Ishikawa (cell line): Measurements from ENCODE around the gene REPIN1.
A peak's percentile ranks its signal among the peaks of the same experiment; 100 is the strongest.

Experiments used
- CEBPB ChIP-seq: IDR thresholded peaks from 2 replicates; pipeline ENCODE4 v1.6.1; 2012
- CREB1 ChIP-seq: IDR thresholded peaks from 2 replicates; pipeline ENCODE4 v1.6.1; 2012; ENCODE audit warnings: low read depth
- EGR1 ChIP-seq: IDR thresholded peaks from 2 replicates; pipeline ENCODE4 v1.6.1; 2012
- EP300 ChIP-seq: IDR thresholded peaks from 2 replicates; pipeline ENCODE4 v1.6.1; 2012; ENCODE audit warnings: borderline replicate concordance
- FOXM1 ChIP-seq: IDR thresholded peaks from 2 replicates; pipeline ENCODE4 v1.6.1; 2012; ENCODE audit warnings: low read depth, borderline replicate concordance
- NFIC ChIP-seq: IDR thresholded peaks from 2 replicates; pipeline ENCODE4 v1.6.1; 2012
- RAD21 ChIP-seq: IDR thresholded peaks from 2 replicates; pipeline ENCODE4 v1.6.1; 2012; ENCODE audit warnings: low read depth
- REST ChIP-seq: IDR thresholded peaks from 2 replicates; pipeline ENCODE4 v1.6.1; 2012; ENCODE audit warnings: low read depth, mild to moderate bottlenecking
- TAF1 ChIP-seq: IDR thresholded peaks from 2 replicates; pipeline ENCODE4 v1.6.1; 2012; ENCODE audit warnings: low read depth, mild to moderate bottlenecking
- TEAD4 ChIP-seq: IDR thresholded peaks from 2 replicates; pipeline ENCODE4 v1.6.1; 2012
- USF1 ChIP-seq: IDR thresholded peaks from 2 replicates; pipeline ENCODE4 v1.6.1; 2012
- YY1 ChIP-seq: IDR thresholded peaks from 2 replicates; pipeline ENCODE4 v1.6.1; 2012; ENCODE audit warnings: low read depth
- ZBTB7A ChIP-seq: IDR thresholded peaks from 2 replicates; pipeline ENCODE4 v1.6.1; 2012; ENCODE audit warnings: low read depth
- TF ChIP-seq, protein P1 (sequence below): IDR thresholded peaks from 2 replicates; pipeline ENCODE4 v1.6.1; 2012

The REPIN1 gene

DNA sequence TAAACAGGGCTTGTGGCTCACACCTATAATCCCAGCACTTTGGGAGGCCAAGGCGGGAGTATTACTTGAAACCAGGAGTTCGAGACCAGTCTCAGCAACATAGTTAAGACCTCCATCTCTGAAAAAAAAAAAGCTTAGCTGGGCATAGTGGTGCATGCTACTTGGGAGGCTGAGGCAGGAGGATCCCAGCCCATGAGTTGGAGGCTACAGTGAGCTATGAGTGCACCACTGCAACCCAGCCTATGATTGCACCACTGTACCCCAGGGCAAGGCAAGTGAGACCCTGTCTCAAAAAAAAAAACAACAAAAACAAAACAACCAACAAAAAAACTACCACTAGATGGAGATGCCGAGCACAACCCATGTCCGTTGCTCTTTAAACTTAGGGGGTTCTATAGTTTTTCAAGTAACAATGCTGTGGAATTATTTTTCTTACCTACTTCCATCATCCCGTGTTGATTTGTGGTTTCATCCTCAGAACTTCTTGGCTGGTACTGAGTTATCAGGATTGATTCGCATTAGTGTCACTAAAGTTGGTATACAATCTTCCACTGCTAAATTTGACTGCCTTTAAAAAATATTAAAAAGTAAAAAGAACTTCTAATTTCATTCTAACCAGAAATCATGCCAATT is 12.2 kb upstream of the REPIN1 start:
- TF ChIP-seq EGR1 (no peak), RAD21 (peak; percentile 53)

DNA sequence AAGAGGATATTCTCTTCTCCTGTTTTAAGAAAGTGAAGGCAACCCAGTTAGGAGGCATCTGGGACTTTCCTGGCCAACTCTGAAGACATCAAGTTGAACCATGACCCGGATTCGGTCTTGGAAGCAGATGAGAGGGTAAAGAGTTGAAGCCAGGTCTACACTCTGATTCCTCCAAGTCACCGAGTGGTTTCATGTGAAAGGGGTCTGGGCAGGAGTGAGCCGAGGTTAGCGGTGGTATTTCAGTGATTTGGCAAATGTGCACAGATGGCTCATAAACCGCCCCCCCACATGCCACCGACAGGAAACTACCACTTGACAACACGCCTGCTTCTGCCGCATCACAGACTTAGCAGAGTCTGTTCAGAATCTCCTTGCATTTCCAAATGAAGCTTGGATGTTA is 11.4 kb upstream of the REPIN1 start:
- no peak for TF ChIP-seq TAF1

GRCh38 chr7:150357771-150358427 is 10.7 kb upstream of the REPIN1 start:
- TF ChIP-seq EP300 (no peak), FOXM1 (no peak), ZBTB7A (no peak), CEBPB (no peak), EGR1 (no peak), NFIC (no peak), CREB1 (no peak), REST (no peak)

DNA sequence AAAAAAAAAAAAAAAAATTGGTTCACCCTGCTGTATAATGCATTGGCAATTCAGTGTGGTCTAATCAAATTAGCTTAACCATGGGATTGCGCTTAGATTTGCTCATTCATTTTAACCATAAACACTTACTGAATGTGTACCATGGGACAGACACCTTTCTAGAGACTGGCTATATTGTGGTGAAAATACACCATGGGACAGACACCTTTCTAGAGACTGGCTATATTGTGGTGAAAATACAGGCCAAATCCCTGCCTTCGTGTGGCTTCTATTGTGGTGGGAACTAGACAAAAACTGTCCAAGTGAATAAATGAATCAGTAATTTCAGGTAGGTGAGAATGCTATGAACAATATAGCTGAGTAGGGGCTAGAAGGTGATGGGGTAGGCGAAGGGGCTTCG is 10.2 kb upstream of the REPIN1 start:
- TF ChIP-seq, protein P1, sequence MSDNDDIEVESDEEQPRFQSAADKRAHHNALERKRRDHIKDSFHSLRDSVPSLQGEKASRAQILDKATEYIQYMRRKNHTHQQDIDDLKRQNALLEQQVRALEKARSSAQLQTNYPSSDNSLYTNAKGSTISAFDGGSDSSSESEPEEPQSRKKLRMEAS, result no peak
- TF ChIP-seq NFIC (no peak), REST (no peak), YY1 (no peak), EGR1 (no peak), CREB1 (no peak), RAD21 (no peak), FOXM1 (no peak)

- TF ChIP-seq REST (no peak), YY1 (no peak), ZBTB7A (no peak)
- TF ChIP-seq, protein P1, result no peak
Measured at GRCh38 chr7:150358988-150359621, 9.5 kb upstream of the REPIN1 start.

GRCh38 chr7:150359622-150360362 is 8.8 kb upstream of the REPIN1 start:
- TF ChIP-seq EP300, result no peak
- TF ChIP-seq, protein P1, result no peak
- TF ChIP-seq USF1, result no peak
- TF ChIP-seq TEAD4, result no peak
- no peak for TF ChIP-seq NFIC
